NCI-H82 treated with DMSO at 0.1 percent for 48 hours (cell line): ENCODE results near the gene EXOC6B.

Experiments
- DNase-seq: peaks from one replicate; lab custom pipeline; 2025; ENCODE audit not compliant: unreplicated experiment; lab: John Stamatoyannopoulos, UW

EXOC6B gene

DNA sequence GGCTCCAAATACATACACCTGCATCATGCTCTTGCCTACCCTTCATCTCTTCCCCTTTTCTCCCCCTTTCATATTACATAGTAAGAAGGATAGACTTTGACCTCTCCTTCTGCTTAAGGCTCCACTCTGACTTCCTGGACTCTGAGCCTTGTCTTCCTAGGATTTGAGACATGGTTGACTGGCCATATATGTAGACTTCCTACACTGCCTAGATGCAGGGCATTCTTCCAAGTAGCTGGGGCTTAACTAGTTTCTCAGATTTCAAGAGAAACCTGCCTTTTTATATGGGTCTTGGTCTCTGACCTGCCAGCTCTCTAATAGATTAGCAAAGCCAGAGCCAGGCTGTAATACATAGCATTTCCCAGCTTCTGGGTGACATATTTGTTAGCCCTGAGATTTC, 642.8 kb downstream of the EXOC6B start:
- DNase-seq, result no peak

DNA sequence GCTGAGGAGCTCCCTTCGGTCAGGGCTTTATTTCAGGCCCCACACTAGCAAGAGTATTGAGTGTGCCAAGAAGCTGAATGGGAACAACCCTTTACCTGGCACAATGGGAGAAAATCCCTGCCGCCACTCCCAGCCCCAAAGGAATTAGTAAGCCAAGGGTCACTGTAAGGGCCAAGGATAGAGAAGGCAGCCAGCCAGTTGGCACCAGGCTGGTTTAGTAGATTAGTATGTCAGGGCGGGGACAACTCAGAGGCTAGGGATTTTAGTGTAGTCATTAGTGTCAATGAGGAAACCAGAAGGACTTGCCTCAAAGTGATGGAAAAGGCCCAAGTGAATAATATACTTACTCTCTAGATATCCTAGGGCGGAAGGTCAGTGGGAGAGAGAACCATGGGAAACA, 643.3 kb downstream of the EXOC6B start:
- DNase-seq, result no peak

DNA sequence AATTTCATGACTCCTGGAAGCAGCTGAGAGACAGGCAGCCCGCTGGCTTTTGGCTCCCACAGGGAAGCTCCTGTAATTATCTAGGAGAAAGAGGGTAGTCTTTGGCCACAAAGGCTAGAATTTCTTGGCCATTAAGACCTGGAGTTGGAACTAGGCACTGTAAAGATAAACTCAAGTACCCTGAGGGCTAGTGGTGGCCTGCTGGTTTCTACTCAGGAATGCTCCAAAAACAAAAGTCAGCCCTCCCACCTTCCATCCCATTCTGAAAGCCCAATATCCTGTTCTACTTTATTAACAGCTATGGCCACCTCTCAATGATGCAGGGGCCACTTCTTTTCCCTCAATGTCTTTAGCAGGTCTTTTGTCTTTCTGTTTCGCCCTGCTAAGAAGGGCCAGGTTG, 644.2 kb downstream of the EXOC6B start:
- no peak for DNase-seq

DNA sequence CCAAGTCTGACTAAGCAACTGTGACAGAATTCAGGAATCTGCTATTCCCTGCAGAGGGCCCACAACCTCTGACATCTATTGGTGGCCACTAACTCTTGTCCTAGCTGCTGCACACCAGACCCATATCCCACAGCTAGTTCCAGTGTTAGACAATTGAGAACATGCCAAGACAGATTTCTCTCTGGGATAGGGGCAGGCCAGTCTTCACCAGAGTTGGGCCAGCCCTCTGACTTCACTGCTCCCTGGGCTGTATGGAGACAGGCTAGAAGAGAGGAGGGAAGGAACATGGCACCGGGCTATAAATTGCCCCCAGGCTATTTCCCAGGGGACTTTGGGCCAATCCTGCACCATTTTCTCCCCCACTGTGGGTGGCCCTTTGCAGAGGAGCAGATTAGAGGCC, 645.5 kb downstream of the EXOC6B start:
- DNase-seq, result no peak

DNA sequence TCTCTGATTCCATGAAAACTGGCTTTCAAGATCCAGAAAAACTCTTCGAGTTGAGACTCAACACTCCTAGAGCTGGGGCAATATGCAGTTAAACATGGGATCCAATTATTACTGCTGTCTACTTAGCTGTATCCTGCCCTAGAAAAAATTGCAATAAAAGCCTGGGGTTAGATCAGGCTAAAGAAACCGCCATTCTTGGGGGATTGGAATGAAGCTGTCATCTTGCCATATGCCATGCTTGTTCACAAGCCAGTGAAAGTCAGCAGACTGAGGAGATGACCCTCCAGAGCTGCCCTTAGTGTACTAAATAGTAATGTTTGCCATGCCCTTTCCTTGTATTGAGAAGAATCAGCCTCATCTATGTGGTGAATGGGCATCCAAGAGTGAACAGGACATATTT, 647.3 kb downstream of the EXOC6B start:
- DNase-seq, result no peak

DNA sequence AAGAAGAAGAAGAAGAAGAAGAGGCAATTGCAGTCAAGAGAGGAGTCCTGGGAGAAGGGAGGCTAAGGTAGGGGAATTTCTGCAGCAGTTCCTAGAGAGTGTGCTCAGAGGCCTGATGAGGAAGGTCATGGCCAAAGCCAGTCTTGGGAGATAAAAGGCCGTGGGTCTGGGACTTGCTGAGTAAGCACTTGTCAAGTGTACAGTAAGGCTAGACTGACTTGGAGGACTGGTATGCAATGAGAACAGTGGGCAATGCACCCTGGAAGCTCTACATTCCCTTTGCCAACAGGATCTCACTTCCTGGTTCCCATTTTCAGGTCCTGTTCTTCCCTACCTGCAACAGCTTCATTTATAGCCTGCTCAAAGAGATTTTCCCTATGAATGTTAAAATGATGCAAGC, 649.6 kb downstream of the EXOC6B start:
- no peak for DNase-seq

DNA sequence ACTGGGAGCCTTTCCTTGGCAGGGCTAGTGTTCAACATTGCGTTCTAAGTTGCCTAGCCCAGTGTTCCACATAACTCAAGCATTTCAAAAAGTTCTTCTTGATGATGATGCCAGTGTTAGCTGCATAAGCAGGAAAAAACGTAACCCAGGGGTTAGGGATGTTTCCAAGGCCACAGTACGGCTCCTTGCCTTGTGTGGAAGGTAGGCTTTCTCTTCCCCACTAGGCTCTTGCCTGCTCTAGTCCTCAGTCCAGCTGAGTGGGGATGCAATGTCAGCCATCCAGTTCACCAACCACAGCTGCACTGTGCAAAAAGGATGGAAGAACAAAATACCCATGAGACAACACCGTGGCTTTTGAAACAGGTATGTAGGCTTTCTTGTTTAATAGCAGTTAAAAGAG, 650.2 kb downstream of the EXOC6B start:
- DNase-seq, result no peak

DNA sequence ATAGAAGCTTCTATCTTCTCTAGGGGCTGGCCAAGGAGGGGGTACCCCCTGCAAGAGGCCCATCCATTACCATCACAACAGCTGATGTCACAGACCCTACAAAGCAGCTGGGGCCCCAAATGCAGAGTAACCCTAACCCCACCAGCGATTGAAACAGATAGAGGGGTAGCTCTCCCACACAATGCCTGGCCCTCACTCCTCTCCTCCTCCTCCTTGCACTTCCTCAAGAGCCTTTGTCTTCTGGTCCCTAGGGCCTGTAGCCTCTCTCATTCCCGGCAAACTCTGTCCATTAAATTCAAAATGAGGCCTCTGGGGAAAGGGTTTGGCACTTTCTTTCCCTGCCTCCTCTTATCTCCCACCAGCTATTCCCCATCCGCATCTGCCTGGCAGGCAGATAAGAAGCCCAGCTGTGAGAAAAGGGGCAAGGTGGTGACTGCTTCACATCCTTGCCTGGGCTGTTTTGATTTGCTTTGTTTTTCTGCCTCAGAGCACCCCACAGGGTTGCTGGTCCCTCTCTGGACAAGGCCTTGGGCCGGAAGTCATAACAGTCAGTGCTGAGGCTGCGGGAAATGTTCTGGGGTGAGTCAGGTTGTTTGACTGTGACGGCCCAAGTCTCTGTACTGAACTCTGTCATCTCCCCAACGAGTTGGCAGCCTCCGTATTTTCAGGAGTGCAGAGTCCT, 652.1 kb downstream of the EXOC6B start:
- DNase-seq, result no peak

DNA sequence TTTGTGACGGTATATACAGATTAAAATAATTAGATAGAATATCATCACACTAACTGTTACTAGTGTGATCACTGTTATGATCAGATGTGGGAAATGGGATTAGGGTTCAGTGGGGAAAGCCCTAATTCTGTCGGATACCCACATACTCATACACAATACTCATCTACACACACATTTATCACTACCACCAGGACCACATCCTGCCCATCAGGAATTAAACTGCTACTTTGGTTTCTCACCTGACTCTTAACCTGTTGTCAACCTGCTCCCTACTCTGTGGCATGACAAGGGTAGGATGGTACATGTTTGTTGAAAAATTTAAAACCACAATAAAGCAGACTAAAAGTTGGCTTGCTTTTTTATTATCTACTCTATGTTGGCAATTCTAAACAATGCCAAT, 653.4 kb downstream of the EXOC6B start:
- DNase-seq, result no peak

DNA sequence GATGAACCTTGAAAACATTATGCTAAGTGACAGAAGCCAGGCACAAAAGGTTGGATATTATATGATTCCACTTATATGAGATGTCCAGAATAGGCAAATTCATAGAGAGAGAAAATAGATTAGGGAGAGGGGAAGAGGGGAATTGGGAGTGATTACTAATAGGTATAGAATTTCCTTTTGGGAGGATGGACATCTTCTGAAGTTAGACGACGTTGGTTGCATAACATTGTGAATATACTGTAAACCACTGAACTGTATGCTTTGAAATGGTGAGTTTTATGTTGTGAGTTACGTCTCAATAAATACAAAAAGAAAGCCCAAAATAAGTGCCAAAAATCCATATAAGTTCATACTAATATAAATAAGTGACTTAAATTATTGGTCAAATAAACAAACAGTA, 659.6 kb downstream of the EXOC6B start:
- DNase-seq, result no peak

DNA sequence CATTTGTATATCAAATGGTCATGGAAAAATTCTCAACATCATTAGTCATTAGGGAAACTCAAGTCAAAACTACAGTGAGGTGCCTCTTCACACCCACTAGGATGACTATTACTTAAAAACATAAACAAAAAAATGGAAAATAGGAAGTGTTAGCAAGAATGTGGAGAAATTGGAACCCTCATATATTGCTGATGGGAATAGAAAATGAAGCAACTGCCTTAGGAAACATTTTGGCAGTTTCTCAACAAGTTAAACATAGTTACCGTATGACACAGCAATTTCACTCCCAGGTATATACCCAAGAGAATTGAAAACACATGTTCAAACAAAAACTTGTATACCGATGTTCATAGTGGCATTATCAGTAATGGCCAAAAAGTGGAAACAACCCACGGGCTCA, 660.0 kb downstream of the EXOC6B start:
- no peak for DNase-seq

DNA sequence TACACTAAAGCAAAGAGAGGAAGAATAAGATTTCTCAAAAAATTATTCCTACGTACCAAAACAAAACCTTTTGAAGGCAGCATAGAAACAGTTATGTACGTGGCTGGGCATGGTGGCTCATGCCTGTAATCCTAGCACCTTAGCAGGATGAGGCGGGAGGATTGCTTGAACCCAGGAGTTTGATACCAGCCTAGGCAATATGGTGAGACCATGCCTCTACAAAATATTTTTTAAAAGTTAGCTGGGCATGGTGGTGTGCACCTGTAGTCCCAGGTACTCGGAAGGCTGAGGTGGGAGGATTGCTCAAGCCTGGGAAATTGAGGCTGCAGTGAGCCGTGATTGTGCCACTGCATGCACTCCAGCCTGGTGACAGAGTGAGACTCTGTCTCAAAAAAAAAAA, 663.3 kb downstream of the EXOC6B start:
- no peak for DNase-seq

DNA sequence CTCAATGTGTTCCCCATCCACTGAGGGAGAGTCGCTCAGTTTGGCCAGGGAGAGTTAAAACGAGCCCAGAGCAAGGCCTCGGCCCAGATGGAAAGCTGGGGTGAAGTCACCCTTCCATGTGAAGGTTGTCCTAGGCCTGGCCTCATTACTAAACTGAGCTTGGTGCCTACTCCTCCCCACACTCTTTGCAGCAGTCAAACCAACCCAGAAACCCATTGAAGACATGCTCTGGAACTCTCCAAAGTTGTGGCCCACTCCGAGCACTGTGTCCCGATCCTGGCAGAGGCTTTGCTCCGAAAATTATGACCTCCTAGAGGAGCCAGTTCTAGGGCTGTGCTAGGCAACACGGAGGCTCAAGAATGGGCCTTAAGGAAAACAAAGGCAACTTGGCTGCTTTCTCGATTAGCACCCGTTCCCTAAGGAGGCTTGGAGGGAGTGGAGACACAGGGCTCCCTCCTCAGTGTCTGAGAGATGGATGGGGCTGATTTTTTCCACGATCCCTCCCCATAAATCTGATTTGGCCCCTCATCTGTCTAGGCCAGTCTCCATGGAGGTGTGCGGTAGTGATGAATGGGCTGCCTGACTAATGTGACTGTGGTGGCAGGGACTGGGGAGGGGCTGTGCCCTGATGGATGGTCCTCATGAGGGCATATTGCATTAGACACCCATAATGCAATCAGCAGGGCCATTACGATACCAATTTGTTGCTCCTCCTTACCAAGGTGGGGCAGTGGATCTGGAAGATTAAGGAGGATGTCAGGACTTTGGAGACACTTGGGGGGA, 666.4 kb downstream of the EXOC6B start:
- DNase-seq, result no peak

DNA sequence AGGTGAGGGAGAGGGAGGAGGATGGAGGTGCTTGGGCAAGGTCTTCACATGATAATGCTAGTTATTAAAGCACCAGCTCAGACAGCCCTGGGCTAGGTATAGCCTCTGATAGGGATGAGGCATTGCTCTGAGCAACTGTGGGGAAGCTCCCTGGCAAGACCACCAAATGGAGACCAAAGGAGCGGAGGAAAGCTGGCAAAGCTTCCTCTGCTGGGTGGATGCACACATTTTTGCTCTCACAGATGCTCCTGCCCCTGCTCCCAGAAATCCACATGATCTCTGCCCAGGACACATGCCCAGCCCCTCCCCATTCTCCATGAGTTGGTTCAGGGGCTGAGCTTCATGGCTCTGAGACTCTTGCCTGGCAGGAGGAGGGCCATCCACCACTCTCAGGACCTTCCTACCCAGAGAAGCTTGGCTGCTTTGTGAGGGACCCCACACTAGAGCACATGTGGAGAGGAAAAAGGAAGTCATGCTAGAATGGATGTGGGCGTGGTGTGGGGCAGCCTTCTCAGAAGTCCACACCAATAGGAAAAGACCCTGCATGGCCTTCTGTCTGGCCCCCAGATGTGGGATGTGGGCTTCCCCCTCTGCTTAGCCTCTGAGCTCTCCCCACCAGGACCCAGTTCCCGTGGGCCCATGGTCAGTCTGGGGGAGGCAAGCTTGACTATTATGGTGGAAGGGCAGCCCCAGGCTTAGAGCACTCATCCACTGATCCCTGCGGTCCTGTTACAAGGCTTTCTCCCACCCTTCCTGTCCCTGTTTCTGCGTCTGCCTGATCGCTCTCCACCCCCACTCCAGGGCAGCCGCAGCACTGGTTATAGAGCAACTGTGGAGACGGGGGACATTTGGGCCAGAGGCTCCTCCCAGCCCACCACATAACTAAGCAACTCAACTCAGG, 667.7 kb downstream of the EXOC6B start:
- no peak for DNase-seq

DNA sequence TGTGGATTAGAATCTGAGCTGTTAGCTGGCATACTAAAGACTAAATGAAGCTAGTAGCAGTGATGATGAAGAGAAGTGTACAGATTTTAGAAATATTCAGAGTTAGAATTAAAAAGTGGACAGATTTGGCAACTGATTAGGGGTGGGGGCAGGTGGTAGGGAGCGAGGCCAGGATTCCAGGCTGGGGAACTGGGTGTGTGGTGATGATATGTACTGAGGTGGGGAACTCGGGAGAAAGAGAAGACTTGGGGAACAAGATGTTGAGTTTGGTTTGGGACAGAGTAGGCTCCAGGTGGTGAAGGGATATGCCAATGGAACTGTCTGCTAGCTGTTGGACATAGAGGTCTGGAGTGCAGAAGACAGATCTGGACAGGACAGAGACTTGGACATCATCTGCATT, 669.0 kb downstream of the EXOC6B start:
- no peak for DNase-seq

DNA sequence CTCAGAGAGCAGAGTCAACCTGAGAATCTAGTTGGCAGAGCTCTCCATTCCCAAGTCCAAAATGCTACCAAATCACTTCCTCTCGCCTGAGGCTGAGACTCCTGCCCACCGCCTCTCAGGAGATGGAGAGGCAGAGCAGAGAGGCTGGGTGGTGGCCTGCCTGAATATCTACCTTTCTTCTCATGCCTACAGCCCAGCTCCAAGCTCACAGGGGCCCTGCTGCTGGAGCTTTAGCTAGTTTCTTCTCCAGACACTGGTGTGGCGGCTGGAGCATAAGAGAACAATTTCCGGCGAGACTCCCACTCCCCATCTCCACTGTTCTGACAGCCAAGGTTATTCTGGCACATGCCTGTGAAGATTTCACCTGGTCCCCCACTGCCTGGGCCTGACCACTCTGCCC, 670.1 kb downstream of the EXOC6B start:
- no peak for DNase-seq

DNA sequence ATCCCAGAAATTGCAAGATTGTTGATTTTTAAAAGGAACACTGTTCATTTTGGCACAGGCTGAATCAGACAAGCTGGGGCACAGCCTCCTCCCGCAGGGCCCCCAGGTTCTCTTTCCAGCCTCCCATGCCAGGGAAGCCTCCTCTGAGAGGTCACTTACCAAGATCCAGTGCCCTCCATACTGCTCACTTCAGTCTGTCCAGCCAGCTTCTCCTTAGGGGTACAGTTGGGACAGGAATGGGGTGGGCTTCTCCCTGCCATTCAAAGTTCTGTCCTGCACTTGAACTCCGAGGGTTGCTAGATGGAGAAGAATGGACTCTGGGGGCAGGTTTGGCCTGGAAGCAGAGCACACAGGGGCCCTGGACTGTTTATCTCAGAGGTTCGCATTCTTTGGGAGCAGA, 670.7 kb downstream of the EXOC6B start:
- no peak for DNase-seq

DNA sequence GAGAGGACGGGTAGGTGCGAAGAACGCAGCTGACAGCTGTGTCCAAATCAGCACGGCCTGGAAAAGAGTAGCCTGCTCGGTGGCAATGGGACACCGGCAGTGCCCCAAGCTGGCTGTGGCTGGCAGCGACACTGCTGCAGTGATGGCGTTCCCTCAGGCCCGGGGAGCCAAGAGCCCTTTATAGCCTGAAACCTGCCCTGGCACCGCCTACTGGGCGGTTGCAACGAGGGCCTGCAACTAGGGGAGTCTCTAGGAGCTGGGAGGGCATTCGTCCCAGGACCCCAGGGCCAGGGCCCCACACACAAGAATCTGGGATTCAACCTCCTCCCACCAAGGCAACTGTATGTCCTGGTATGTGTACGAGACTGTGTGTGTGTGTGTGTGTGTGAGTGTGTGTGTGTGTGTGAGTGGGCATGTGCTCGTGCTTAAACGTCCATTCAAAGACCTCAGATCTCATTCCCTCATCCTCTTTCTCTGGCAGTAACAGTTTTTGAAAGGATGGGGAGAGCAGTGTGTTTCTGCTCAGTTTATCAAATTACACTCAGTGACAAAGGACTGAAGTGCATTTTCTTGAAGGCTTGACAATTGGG, 671.4 kb downstream of the EXOC6B start:
- no peak for DNase-seq

DNA sequence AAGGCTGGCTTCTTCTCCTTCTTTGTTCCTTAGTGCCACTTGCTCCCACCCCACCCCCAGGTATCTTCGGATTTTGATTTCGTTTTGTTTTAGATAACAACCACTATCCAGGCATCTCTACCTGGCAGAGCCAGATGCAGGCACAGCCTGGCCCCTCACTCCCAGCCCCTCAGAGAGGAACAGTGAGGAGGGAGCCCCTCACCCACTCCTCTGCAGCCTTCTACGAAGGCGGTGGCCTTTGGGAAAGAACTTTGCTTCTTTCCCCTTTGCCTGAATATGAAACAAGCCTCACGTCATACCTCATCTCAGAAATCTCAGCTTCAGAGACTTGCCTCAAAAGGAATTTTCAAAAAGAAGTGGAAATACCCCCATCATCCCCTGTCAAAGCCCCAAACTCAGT, 671.9 kb downstream of the EXOC6B start:
- DNase-seq, result no peak

DNA sequence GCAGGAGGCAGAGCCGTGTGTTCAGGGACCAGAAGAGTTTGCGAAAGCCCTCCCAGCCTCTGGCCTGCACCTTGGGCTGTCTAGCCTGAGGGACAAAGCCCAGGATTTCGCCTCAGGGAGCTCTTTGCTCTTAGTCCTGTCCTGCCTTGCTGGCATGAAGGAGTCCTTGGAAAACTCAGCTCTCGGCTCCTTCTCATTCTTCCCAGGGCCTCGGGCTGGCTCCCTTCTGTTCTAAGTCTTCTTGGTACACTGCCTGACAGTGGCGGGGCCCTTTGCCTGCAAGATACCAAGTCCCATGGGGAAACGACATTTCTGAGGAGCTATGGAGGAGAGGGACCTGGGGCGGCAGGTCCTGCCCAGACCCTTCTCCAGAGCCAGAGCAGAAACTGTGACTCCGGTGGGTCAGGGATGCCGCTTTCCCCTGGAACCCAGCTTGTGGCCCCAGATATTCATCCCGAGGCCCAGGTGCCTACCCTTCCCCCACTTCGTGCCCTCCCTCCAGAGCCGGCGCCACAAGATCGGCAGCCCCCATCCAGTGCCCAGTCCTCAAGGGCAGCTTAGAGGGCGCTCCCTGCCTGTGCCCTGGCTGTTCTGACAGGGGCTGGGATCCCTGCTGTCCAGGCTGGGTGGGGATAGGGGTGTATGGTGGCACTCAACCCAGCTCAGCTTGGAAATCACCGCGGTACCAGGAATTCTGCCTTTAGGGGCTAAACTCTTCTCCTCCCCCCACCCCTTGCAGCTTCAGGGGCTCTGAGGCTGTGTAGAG, 672.6 kb downstream of the EXOC6B start:
- no peak for DNase-seq

DNA sequence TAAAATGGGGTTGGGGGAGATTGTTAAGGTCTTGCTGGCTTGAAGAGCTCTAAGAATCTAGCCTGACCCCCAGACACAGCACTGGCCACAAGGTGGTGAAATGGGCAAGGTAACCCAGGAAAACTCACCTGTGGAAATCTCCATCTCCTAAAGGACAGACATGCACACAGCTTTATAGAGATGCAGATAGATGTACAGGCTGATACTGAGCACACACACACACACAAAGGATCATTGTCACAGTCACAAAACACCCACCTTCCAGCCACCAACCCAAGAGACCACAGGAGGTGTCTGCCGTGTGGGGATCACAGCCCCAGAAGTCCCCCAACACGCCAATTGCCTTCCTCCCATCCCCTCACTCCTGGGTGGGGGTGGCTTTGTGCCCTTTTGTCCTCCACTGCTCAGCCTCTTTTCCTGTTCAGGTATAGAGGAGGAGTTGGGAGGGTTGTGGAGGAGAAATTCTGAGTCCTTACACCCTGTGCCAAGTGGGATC, 674.9 kb downstream of the EXOC6B start:
- no peak for DNase-seq
